A549 treated with CpdA at 1 μM for 4 hours (cell line): ENCODE data around the gene TNNI3K. TPM values are rescaled to one million over a fixed set of nuclear protein-coding genes. Genes with fewer than 3 reads are reported as not detected.

ENCODE experiments used
- total RNA-seq: library from RNA; stranded (reverse); fragments of 200-300 nt; extraction: Qiagen RNA extraction; gene quantifications from 5 replicates; pipeline ENCODE4 v1.2.3, GENCODE V29; 2022; ENCODE audit warnings: low read depth

TNNI3K gene, protein sequence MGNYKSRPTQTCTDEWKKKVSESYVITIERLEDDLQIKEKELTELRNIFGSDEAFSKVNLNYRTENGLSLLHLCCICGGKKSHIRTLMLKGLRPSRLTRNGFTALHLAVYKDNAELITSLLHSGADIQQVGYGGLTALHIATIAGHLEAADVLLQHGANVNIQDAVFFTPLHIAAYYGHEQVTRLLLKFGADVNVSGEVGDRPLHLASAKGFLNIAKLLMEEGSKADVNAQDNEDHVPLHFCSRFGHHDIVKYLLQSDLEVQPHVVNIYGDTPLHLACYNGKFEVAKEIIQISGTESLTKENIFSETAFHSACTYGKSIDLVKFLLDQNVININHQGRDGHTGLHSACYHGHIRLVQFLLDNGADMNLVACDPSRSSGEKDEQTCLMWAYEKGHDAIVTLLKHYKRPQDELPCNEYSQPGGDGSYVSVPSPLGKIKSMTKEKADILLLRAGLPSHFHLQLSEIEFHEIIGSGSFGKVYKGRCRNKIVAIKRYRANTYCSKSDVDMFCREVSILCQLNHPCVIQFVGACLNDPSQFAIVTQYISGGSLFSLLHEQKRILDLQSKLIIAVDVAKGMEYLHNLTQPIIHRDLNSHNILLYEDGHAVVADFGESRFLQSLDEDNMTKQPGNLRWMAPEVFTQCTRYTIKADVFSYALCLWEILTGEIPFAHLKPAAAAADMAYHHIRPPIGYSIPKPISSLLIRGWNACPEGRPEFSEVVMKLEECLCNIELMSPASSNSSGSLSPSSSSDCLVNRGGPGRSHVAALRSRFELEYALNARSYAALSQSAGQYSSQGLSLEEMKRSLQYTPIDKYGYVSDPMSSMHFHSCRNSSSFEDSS
- not detected in 5 replicates for total RNA-seq

DNA sequence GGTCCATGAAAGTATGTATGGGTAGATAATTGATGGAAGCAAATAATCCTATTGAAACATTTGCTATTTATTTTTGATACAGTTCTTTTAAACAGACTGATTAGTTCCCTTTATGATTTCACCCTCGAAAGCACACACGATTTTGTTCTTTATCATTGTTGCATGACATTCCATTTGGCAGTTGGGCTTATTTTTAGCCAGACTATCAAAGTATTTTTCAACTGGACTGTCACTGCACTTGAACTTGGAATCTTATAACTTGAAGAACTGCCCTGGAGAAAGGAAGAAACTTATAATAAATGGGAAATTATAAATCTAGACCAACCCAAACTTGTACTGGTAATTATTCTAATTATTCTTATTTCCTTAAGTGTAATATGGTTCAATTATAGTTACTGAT lies at the start of gene TNNI3K:
Gene TNNI3K, plus strand, starts transcription at position 235 of the 400 bp plus-strand sequence. Its CDS starts 65 bp downstream, at position 300.

DNA sequence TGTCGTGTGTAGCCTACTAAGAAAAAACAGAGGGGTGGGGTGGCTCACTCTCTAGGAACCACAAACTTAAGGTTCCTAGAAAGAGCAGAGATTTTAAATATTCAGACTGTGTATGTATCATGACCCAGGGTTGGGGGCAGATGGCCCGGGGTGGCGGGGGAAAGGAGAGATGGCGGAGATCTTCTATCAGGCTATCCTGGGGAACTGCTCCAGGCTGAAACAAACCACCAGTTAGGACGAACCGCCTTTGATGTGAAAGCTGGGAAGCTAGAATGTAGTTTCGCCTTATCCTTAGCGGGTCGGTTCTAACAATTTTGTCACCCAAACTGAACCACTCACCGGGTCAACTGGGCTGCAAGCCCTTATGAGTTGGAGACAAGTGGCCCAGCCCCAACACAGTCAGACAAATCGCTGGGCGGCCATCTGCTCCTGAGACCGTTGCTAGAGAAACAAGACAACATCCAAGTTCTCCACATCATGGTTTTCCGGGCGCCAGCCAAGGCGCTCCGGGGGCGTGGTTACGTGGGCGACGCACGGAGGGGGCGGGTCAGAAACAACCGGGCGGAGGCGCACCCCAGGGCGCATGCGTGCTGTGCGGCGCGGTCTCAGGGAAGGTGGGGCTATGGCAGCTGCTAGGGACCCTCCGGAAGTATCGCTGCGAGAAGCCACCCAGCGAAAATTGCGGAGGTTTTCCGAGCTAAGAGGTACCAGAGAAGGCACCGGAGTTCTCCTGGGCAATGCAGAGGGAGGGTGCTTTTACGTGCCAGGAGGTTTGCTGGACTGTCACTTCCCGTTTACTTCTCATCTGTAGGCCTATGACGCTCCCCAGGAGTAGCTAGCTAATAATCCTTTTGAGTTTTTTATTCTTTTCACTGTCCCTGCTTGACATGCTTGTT lies 37.3 kb upstream of the TNNI3K start, which contains the start of the genes FPGT and LRRIQ3:
Gene FPGT, plus strand, starts transcription at position 586 of the 896 bp plus-strand sequence. Its CDS starts 37 bp downstream, at position 623.
Gene LRRIQ3, minus strand, starts transcription at position 520 of the 896 bp plus-strand sequence. CDS start 14,492 bp downstream, outside the sequence.

DNA sequence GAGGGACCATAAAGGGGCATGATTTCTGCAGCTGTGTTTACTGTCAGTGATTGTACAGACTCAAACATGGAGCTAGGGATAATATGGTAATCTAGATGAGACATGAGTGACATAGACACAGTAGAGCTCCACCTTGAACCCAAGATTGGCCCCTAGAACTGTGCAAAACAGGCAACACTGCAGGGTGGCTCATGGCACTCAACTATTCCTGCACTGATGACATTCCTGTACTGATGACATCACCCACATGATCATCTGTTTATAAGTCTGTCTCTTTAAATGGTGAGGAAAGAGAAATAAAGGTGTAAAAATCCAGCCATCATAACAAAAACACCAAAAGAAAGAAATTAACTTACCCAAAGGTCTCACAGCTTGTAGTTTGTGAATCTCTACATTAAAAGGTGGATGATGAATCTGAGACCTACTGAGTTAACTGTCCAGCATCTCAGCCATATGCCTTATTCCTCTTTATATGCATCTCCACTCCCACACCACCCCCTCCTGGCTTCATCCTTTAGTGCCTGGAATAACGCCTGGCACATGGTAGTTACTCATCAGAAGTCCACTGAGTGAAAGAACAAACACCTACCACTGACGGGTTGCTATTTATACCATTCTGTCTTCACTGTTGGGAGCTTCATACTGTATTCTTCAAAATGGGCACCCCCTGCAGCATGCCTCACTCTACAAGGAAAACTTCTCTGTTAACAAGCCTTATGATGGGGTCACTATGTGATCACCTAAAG lies 277.2 kb downstream of the TNNI3K start, which contains the start of gene LRRC53:
Gene LRRC53, minus strand, starts transcription at position 442 of the 746 bp plus-strand sequence. CDS start 29,262 bp downstream, outside the sequence.

Other genes with a start within 250 kb of the TNNI3K start
- 0.81 to 1.1 TPM (median 0.94 TPM) in 5 replicates for gene LRRIQ3, start 37.2 kb upstream of the TNNI3K start, total RNA-seq
- gene FPGT, start 37.1 kb upstream of the TNNI3K start, total RNA-seq, result 5.2 to 7.6 TPM (median 6.2 TPM) in 5 replicates